ENCODE data around the gene SIAE. TPM values are rescaled to one million over a fixed set of nuclear protein-coding genes. Genes with fewer than 3 reads are reported as not detected.

The SIAE gene
- total and polyA plus RNA-seq, 12 donors, result 17.9 to 92.9 (median 74.3) TPM

DNA sequence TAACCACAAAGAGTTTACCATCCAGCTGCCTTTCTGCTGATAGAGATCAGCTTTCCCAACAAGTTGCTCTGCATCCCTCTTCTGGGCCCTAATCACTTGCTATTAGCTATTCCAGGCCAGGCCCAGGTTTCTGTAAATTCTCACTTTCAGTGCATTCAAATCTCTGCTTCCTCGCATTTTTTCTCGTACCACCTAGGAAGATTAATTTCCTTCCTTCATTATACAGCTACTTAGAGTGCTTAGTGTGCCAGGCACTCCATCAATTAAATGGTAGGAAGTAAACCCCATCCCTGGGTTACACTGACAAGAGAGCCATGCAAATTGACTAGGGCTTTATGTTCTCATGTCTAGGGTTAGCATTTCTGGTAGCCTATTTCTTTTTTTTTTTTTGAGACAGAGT lies 9.7 kb downstream of the SIAE start:
- intact Hi-C loops (cut with DNase I), result loop anchor here in 2 of 10 donors (10.0 kb wide), 2 partner anchors 81 to 131 kb away; no protein-coding TSS in a partner anchor
- Histone ChIP-seq H3K27ac (no peak overlapping the region), H3K27me3 (no peaks in the 10 kb centered on the region), H3K4me3 (no peak overlapping the region), H3K4me1 (no peaks in the 10 kb centered on the region), H3K36me3 (peaks cover 0 to 71% (median 5%) of the 10 kb centered on the region in 9 donors), H3K9me3 (no peaks in the 10 kb centered on the region)
- WGBS, 2 donors, result 91 to 95% methylated on average over 2 of the region's 2 CpGs
- ATAC-seq (no peak), DNase-seq (no peak)
- TF ChIP-seq CTCF (IDR thresholded peaks at IDR 0.05), result no peak

GRCh38 chr11:124662106-124662505 lies 11.4 kb downstream of the SIAE start:
- H3K4me3 ChIP-seq, result no peak overlapping the region
- H3K9me3 ChIP-seq, result no peaks in the 10 kb centered on the region
- H3K27ac ChIP-seq, result no peak overlapping the region
- 81 to 90% methylated on average over 4 of the region's 4 CpGs for WGBS, 2 donors
- no peak for DNase-seq
- H3K4me1 ChIP-seq, result no peaks in the 10 kb centered on the region
- peaks cover 0 to 71% (median 5%) of the 10 kb centered on the region in 9 donors for H3K36me3 ChIP-seq
- no peak for ATAC-seq
- H3K27me3 ChIP-seq, result no peaks in the 10 kb centered on the region
- intact Hi-C loops (cut with DNase I), result loop anchor here in 2 of 10 donors (10.0 kb wide), 2 partner anchors 83 to 133 kb away; no protein-coding TSS in a partner anchor
- no peak for TF ChIP-seq CTCF (IDR thresholded peaks at IDR 0.05)

DNA sequence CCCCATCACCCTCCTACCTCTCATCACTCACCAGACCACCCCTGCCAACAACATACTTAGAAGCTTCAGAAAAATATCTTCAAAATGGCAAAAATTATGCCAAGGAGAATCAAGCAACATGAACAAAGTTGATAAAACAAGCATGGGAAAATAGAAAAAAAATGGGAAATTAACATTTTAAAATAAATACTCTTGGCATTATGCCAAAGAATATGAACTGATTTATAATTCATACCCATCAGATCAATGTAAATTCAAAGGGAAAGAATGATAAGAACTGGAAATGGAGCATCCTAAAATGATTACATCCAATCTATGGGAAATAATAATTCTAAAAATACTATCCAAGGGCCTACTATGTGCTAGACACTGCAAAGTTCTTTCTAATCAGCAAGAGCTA lies 12.0 kb downstream of the SIAE start:
- intact Hi-C loops (cut with DNase I), result loop anchor here in 2 of 10 donors (10.0 kb wide), 2 partner anchors 83 to 133 kb away; no protein-coding TSS in a partner anchor
- H3K4me1 ChIP-seq, result no peaks in the 10 kb centered on the region
- peaks cover 0 to 69% (median 5%) of the 10 kb centered on the region in 9 donors for H3K36me3 ChIP-seq

DNA sequence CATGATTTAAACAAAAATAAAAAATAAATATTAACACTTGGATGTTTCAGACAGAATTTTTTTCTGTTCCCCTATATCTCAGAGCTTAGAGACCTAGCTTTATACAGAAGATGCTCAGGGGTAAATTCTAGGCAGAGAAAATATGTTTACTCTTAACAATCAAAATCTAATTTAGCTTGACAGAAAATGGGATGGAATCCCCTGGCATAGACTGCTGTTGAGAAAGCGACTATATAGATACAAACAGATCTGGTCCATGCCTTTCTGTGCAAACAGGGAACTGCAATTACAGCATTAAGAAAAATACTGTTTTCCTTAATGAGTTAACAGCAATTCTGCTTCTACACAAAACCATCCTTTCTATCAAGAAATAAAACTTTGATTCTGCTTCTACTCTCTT lies 14.6 kb downstream of the SIAE start:
- DNase-seq (no peak), ATAC-seq (no peak)
- no peak for TF ChIP-seq CTCF (IDR thresholded peaks at IDR 0.05)
- no peak overlapping the region for H3K4me3 ChIP-seq
- intact Hi-C loops (cut with DNase I), result no loop called here
- WGBS, 2 donors, result 94 to 98% methylated on average over 1 of the region's 1 CpG
- no peak overlapping the region for H3K27ac ChIP-seq
- H3K9me3 ChIP-seq, result no peaks in the 10 kb centered on the region
- no peaks in the 10 kb centered on the region for H3K27me3 ChIP-seq
- no peaks in the 10 kb centered on the region for H3K4me1 ChIP-seq
- peaks cover 0 to 52% (median 2%) of the 10 kb centered on the region in 9 donors for H3K36me3 ChIP-seq

More for the DNA sequence above, 12.0 kb downstream of the SIAE start:
- no peak overlapping the region for H3K4me3 ChIP-seq
- H3K27me3 ChIP-seq, result no peaks in the 10 kb centered on the region
- no peak overlapping the region for H3K27ac ChIP-seq
- DNase-seq (no peak), ATAC-seq (no peak)
- H3K9me3 ChIP-seq, result no peaks in the 10 kb centered on the region
- no peak for TF ChIP-seq CTCF (IDR thresholded peaks at IDR 0.05)

All from heart right ventricle (tissue), 16 donors.